Anterior cingulate cortex (tissue), 58 donors: ENCODE results near the gene WSCD2.

Source experiments
- DNase-seq, 58 donors: peaks; one replicate each; lab custom pipeline; 2025; lab: John Stamatoyannopoulos, UW

The WSCD2 gene

DNA sequence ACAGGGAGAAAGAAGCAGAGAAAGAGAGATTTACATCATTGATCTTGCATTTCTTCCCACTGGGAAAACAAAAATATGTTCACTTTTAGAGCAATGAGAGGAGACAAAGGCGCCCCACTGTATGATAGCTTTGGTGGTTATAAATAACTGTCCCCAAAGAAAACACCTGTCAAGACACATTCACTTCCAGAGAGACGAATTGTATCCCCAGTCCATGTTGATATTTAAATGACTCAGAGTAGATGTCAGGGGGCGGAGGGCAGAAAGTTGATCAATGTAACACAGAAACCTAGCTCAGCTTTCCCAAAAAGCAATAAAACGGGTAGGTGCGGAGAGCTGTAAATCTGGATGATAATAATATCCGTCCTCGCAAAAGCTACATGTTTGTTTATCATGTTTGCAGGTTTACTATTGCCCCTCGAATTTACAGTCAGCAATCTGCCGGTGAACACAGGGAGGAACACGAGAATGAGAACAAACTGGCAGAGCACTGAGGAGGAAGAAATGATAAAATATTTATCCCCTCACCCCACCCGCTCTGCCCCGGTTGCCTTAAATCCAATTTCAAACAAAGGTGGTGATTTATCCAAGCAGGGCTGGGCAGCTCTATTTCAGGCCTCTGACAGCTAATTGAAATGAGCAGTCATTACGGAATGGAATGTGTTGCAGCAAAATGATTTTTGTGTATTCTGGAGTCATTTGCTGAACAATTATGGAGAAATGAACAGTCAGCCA, 125.6 kb downstream of the WSCD2 start:
- DNase-seq = no peak

DNA sequence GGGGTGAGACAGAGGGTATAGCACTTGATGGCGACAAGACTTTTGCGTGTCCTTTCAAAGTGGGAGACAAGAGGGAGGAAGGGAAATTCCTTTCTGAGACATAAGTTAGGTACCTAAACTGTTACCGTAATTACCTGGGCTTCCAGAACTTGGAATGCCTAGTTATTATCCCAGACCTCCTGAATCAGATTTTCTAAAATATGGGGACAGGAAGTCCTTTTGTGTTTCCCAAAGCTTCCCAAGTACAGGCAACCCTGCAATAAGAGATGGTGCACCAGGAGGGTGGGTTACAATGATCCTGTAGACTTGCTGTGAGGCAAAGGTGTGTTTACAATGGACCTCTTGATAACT, 126.1 kb downstream of the WSCD2 start:
- DNase-seq = no peak

DNA sequence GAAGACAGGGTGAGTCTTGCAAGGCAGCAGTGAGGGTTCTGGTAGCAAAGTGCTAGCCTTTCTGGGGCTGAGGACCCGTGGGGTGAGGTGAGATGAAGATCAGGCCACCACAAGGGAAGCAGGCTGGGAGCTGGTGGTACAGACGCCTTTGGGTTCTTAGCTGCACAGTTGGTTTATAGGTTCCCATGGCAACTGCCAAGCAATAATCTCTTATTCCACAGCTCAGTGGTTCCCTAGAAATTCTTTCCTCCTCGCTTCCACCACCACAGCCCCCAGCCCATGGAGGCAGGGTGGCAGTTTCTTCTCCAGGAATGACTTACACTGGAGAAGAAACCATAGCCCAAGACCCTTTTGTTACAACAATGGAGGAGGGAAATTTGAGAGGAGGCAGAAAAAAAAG, 127.9 kb downstream of the WSCD2 start:
- DNase-seq = peak in 1 of 58 donors; percentile 4

DNA sequence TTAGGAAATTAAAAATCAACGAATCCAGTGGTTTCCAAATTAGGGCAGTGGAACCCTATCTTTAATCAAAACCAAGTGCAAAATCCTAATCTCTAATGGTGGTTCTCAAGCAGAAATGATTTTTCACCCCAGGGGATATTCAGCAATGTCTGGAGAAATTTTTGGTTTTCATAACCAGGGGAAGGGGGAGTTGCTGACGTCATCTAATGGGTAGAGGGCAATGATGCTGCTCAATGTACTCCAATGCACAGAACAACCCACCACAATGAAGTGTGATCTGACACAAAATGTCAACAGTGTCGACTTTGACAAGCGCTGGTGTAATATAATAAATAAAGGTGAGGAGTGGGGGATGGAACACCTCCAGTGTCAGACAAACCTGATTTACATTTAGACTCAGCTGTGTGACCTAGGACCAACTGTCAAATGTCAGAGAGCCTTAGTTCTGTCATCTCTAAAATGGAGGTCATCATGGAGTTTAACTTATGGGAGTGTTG, 128.6 kb downstream of the WSCD2 start:
- DNase-seq = no peak

DNA sequence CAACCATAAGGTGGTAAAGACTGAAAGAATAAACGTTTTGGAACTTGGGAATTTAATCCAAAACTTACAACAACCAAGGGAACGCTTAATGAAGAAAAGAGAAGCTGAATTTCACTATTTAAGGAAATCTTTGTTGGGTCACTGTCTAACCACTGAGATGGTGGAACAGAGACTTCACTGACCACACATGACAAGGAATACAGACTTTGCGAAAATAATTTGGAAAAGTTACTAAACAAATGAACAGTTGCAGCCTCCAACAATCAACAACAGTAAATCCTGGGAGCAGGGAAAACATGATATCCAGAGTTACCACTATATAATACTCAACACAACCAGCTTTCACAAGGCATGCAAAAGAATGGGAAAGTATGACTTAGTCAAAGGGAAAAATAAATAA, 131.0 kb downstream of the WSCD2 start:
- DNase-seq = no peak

DNA sequence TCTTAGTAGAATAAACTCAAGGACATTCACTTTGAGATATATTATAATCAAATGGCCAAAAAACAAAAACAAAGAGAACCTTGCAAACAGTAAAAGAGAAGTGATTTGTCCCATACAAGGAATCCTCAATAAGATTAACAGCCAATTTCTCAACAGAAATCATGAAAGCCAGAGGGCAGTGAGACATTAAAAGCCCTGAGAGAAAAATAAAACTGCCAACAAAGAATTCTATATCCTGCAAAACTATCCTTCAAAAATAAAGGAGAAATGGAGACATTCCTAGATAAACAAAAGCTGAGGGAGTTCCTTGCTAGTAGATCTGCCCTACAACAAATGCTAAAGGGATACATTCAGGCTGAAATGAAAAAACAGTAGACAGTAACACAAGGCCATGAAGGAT, 131.9 kb downstream of the WSCD2 start:
- DNase-seq = no peak

DNA sequence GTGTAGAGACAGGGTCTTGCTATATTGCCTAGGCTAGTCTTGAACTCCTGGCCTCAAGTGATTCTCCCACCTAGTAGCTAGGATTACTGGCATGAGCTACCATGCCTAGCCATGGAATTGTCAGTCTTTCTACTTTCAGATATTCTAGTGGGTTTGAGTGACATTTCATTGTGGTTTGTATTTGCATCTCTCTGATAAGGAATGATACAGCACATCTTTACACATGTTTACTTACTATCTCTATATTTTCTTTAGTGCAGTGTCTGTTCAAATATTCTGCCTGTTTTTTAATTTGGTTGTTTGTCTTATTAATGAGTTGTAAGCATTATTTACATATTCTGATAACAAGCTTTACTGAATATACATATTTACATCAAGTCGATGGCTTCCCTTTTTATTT, 136.4 kb downstream of the WSCD2 start:
- DNase-seq = no peak

DNA sequence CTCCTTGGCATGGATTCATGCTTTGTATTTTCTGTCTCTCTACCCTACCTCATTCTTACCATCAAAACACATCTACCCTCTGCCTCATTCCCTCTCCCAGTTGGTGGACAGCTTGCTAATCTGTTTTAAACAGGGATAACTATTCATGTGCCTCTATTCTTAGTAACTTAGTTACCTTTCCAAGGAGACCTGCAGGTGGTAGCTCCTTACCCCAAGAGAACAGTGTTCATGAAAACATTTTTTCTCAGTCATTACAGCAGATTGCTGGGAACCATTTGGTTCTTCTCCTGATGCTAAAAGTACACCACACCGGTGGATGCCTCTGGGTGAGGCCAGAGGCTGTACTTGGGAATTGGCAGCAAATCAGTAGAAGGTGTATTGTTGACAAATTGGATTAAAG, 137.0 kb downstream of the WSCD2 start:
- no peak for DNase-seq

DNA sequence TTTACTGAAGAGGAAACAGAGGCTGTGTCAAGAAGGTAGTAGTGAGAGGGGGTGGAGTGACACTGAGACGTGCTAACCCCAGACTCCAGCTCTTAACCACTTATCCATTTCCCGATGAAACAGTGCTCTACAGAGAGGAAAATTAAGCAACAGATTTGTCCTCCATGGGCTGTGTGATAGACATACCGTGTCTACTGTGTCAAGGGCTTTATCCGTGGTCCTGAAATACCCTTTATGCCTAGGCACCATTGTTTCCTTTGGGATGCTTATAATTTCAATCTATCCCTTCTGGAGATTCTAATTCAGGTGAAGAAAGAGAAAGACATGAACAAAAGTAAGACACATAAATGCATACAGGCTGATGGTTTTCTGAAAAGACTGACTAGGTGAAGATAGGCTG, 138.4 kb downstream of the WSCD2 start:
- DNase-seq = no peak

DNA sequence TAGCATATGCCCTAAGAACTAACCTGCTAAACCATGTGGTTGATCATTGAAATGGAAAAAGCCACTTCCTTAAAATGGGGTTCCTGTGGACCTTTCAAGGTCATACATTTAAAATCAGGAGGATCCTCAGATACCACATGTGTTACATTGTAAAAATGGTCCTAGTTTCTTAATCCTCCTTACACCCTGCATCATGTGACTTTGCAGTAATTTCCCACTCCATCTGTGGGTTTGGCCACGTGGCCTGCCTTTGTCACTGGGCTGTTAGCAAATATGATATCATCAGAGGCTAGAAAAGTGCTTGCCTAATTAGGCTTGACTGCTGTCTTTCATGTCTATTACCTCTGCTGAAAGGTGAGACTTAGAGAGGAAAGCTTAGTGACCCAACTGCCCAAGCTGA, 139.3 kb downstream of the WSCD2 start:
- no peak for DNase-seq

DNA sequence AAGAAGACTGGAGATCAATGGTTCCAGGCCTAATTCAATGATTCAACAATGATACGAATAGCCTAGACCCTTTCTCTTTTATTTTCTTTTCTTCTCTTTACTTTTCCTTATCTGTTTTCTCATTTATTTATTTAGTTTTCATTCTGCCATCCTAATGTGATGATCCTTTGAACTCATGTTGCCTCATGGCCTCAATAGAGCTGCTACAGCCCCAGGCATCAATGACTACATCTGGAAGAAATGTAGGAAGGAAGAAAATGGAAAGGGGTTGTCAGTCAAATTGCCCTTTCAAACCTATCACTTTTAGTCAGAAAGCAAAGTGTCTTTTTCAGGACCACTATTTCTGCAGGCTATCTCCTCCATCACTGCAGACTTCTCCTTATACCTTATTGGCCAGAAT, 140.1 kb downstream of the WSCD2 start:
- DNase-seq = no peak

DNA sequence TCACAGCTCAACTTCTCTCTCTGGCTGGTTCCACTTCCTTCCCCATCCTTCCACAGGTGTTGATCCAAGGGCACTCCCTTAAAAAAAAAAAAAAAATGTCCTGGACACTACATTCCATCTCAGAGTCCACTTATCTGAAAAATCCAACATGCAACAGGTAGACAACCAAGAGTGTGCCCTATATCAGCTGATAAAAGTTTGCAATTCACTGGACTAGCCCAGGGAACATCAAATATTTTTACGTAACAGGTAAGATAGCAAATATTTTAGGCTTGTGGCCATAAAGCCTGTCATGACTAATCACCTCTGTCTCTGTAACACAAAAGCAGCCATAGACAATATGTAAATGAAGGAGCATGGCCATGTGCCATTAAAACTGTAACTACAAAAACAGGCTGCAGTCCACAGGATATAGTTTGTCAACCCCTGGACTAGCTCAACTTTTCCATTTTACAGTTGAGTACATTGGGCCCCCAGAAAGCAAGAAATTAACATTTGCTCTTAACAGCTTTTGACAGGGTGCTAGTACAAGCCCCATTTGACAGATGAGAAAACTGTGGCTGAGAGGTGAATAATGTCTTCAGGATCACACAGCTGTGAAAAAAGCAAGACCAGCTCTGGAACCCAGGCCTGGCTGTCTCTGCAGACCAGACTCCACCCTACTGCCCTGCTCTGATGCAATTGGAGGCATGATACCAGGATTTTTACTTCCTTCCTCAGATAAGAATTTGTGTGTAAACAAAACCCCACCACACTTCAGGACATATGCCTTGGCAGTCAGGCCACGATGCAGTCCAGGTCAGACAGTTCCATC, 141.2 kb downstream of the WSCD2 start:
- no peak for DNase-seq

DNA sequence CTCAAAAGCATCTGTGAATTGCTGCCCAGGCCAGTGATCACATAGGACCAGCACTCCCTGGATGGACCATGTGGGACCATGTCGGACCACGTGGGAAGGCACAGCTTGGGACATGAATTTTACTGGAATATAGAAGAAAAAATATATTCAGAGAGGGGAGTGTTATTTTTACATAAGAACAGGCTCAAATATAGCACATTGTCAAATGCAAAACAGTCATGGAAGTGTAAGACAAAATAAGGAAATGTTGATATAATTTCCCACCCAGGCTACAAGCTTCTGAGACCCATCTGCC, 141.7 kb downstream of the WSCD2 start:
- no peak for DNase-seq

DNA sequence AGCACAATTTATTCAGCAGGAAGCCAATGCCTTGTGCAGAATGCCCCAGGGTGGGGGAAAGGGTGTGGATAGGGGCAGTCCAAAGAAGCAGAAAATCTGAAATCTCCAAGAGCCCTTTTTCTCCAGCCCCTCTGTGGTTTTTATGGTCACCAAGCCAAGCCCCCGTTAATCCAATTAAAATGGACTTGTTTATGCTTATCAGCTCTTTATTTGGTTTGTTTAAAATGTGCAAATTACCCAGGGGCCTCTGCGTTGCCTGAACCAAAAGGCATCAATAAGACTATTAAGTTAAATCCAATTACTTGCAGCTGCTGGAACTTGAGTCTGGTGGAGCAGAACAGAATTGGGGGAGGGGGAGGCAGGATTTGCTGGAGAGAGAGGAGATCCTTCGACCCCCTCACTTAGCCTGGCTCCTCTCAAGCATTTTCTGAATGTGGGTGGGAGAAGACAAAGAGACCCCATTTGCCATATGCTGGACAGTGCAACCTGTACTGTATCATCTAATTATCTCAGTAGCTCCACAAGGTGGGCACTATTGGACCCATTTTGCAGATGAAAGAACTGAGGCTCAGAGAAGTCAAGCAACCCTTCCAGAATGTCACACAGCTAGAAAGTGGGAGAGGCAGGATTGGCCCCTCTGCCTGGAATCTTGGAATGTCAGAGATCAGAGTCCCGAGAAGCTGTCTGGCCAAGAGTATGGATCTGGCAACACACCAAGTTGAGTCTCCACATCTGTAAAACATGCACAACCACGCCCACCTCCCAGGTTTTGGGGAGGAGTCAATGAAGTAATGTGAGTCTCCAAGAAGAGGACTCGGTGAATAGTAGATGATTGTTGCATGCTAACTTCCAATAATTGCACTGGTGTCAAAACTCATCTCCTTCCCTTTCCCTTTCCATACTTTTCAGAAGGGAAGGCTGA, 143.1 kb downstream of the WSCD2 start:
- no peak for DNase-seq

DNA sequence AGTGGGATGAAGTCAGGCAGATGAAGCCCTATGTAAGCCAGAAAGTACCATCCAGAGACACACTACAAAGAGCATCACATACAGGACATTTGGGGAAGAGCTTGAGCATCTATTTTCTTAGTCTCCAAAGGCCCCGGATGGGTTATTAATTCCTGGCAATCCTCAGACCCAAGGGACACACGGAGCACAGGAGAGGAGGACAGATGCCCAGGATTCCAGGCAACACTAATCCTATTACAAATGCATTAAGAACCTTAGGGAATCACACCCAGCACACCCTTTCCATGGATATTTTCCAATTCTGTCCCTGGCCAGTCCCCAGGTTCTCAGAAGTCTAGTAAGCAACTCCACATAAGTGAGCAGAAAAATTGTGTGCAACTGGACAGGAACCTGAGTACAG, 144.1 kb downstream of the WSCD2 start:
- no peak for DNase-seq

DNA sequence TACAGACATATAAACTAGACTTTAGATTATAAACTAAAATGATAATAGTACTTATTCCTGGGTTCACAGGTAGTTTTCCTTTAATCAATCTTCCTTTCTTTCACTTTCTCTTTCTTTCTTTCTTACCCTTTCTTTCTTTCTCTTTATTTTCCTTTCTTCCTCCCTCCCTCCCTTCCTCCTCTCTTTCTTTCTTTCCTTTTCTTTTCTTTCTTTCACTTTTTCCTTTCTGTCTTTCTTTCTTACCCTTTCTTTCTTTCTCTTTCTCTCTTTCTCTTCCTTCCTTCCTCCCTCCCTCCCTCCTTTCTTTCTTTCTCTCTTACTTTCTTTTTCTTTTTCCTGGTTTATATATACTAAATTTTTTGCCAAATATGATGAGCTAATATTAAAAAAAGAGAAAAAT, 148.5 kb downstream of the WSCD2 start:
- no peak for DNase-seq

DNA sequence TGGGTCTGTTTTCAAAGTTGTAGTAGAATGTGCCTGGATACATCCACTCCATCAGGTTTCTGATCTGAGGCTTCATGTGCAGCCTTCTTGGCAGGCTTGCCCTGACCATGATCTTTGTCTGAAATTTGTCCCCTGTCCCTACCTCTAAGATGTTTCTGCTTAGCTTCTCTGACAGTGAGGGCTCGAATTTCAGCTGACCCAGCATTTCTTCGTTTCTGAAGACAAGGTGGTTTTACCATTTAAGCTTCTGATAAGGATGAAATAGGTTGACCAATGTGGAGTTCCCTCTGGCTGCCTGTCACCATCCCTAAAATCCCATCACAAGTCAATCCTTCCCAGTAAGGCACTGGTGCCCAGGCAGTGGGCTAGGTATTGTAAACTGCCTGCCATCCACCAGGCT, 153.1 kb downstream of the WSCD2 start:
- DNase-seq = no peak

DNA sequence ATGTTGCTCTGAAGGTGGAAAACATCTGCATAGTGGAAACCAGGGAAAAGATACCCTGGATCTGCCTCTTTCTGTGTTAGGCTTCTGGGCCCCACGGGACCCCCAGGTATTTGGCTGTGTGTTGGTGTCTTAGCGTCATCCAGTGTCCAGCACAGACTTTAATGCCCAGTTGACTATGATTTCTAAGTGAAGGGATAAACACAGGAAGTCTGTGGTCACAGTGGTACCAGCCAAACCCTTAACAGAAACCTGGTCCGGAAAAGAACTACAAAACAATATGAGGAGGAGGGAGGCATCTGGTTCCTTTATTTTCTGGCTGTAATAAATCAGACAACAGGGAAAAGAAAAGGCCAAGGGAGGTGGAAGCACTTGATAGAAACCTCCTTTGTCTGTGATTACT, 153.6 kb downstream of the WSCD2 start:
- no peak for DNase-seq

DNA sequence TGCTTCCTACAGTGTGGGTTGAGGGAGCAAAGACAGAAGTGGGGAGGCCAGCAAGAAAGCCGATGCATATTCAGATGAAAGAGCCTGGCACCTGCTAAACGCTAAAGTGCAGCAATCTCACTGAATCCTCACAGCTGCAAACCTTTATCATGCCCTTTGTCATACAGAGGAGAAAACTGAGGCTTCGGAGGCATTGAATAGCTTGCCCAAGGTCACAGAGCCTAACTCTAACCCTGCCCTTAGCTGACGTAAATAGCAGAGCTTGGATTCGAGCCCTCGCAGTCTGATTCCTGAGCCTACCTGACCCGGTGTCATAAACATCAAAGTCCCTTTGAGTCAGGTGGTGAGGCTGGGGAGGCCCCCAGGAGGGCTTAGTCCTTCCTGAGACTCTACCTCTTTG, 155.1 kb downstream of the WSCD2 start:
- no peak for DNase-seq

DNA sequence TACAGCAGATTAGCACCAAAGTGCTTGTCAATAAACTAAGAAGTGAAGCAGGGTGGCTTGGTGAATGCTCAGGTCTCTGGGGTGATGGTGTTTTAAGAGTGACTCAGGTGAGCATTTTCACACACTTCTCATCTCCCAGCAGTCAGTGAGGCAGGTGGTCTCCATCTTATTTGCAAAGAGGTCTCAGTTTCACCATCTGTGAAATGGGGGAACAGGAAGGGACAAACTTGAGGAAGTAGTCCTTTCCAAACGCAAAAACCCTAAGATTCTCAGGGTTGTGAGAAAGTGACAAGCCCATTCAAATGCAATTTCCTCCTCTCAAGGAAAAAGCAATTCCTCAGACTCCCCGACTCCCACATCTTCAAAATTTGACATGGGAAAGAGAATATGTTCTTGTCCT, 155.9 kb downstream of the WSCD2 start:
- DNase-seq = no peak

DNA sequence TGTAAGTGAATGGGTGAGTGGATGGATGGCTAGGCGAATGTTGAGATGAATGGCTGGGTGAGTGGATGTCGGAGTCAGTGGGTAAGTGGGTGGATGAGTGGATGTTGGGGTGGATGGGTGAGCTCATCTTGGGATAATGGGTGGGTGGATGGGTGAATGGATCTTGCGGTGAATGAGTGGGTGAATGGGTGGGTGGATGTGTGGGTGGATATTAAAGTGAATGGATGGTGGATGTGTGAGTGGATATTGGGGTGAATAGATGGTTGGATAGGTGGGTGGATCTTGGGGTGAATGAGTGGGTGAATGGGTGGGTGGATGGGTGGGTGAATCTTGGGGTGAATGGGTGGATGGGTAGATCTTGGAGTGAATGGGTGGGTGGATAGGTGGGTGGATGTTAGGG, 158.1 kb downstream of the WSCD2 start:
- no peak for DNase-seq
